HepG2 (cell line): ENCODE measurements around the gene PCNA. TPM values are rescaled to one million over a fixed set of nuclear protein-coding genes. Genes with fewer than 3 reads are reported as not detected.

Source experiments
- ATAC-seq: fragments of 200-7000 bp; cut with Tn5 transposase; 3 replicates; pipeline ENCODE4 v1.9.1; 2020; ENCODE audit warnings: mild to moderate bottlenecking, moderate library complexity
- BruUV-seq: library from RNA; stranded (reverse); fragments of 400-500 nt; replicated peaks from 2 replicates; lab custom pipeline; 2021; lab: Mats Ljungman, UMichigan
- CTCF ChIA-PET: fragments of 300-600 bp; formaldehyde crosslinking; extraction: SDS; loops from one replicate; lab custom pipeline; 2021; ENCODE audit warnings: low total read pairs, inconsistent platforms, low intra/inter-chr PET ratio; lab: Yijun Ruan, JAX
- POLR2A ChIA-PET: fragments of 350-600 bp; sonication (Branson Sonifier 250); formaldehyde crosslinking; loops from one replicate; lab custom pipeline; 2020; ENCODE audit warnings: antibody characterized with exemption, inconsistent platforms; lab: Yijun Ruan, JAX
- DNase-seq: peaks from one replicate; pipeline ENCODE4 v3.0.0-alpha.2; 2015; ENCODE audit warnings: low spot score
- FAIRE-seq: peaks from 3 replicates; lab custom pipeline; 2011; peaks lifted over from hg19 to GRCh38; lab: Jason Lieb, UNC
- H2AFZ ChIP-seq: one replicate; pipeline ENCODE4 v1.6.1; 2011; ENCODE audit warnings: low read length, inconsistent platforms
- H3K27ac ChIP-seq: fragments of 300-600 bp; 3 replicates; pipeline ENCODE4 v1.8.0; 2011; ENCODE audit warnings: mixed run types, mild to moderate bottlenecking, mixed read lengths, low read length, inconsistent platforms; ENCODE audit not compliant: insufficient read depth; ENCODE audit errors: extremely low read length
- H3K27me3 ChIP-seq, 2 experiments: fragments of 200-600 bp in 1 of 2; 2 replicates in 1 of 2; 3 replicates in 1 of 2; pipeline versions ENCODE4 v1.6.0 to v1.8.0; 2011; ENCODE audit warnings: low read length in 2 of 2, mild to moderate bottlenecking in 2 of 2, moderate library complexity in 2 of 2, inconsistent platforms in 1 of 2; ENCODE audit not compliant: insufficient read depth in 2 of 2, control insufficient read depth in 1 of 2
- H3K36me3 ChIP-seq, 2 experiments: fragments of 200-600 bp in 1 of 2; replicated peaks in 1 of 2; 2 replicates in 1 of 2; 3 replicates in 1 of 2; pipeline versions ENCODE4 v1.5.1 to v1.8.0; 2011; ENCODE audit warnings: low read length in 2 of 2, inconsistent platforms in 1 of 2; ENCODE audit not compliant: insufficient read depth in 2 of 2, control insufficient read depth in 1 of 2
- H3K4me1 ChIP-seq: 2 replicates; pipeline ENCODE4 v1.5.1; 2012; ENCODE audit warnings: low read length, inconsistent platforms; ENCODE audit not compliant: insufficient read depth
- H3K4me2 ChIP-seq: 2 replicates; pipeline ENCODE4 v1.6.0; 2011; ENCODE audit warnings: low read depth, low read length, inconsistent platforms
- H3K4me3 ChIP-seq, 3 experiments: fragments of 200-600 bp in 1 of 3; sonication (generic), shearing (Covaris generic) in 1 of 3; replicated peaks in 1 of 3; 2 replicates each; pipeline ENCODE4 v1.5.1; 2011 to 2016; ENCODE audit warnings: low read length in 3 of 3, inconsistent platforms in 2 of 3, low read depth in 2 of 3, mild to moderate bottlenecking in 2 of 3, control low read depth in 1 of 3, mixed read lengths in 1 of 3; ENCODE audit not compliant: insufficient read depth in 1 of 3
- H3K79me2 ChIP-seq: one replicate; pipeline ENCODE4 v1.6.1; 2011; ENCODE audit warnings: low read length, inconsistent platforms; ENCODE audit not compliant: insufficient read depth
- H3K9ac ChIP-seq: 2 replicates; pipeline ENCODE4 v1.6.0; 2011; ENCODE audit warnings: mild to moderate bottlenecking, low read depth, low read length, inconsistent platforms; ENCODE audit not compliant: insufficient read depth
- H3K9me3 ChIP-seq: 2 replicates; pipeline ENCODE4 v1.5.1; 2012; ENCODE audit warnings: mild to moderate bottlenecking, low read length
- H4K20me1 ChIP-seq: 2 replicates; pipeline ENCODE4 v1.6.0; 2011; ENCODE audit warnings: inconsistent platforms, mild to moderate bottlenecking, low read length, moderate library complexity; ENCODE audit not compliant: insufficient read depth
- ATF3 ChIP-seq: sonication (generic); formaldehyde crosslinking; IDR thresholded peaks from 2 replicates; pipeline ENCODE4 v1.4.0; 2020; ENCODE audit warnings: missing genetic modification reagents
- ATF4 ChIP-seq, 2 experiments: fragments of 450-650 bp in 1 of 2; sonication (generic) in 1 of 2; formaldehyde crosslinking; IDR thresholded peaks; 2 replicates each; pipeline versions ENCODE4 v1.5.0 to v1.8.0; 2020 to 2022; ENCODE audit warnings: mild to moderate bottlenecking in 1 of 2, missing genetic modification reagents in 1 of 2
- IKZF5 ChIP-seq: IDR thresholded peaks from 2 replicates; pipeline ENCODE4 v1.6.1; 2018; ENCODE audit warnings: missing genetic modification reagents, mild to moderate bottlenecking, missing compliant biosample characterization
- SP140L ChIP-seq: sonication (generic); formaldehyde crosslinking; IDR thresholded peaks from 2 replicates; pipeline ENCODE4 v1.4.0; 2020; ENCODE audit warnings: missing genetic modification reagents, borderline replicate concordance
- TGIF2 ChIP-seq: IDR thresholded peaks from 2 replicates; pipeline ENCODE4 v1.6.1; 2016; ENCODE audit warnings: control low read depth, missing compliant biosample characterization
- ZBTB1 ChIP-seq: sonication (generic); formaldehyde crosslinking; IDR thresholded peaks from 2 replicates; pipeline ENCODE4 v1.4.0; 2020; ENCODE audit warnings: missing genetic modification reagents, borderline replicate concordance
- ZBTB33 ChIP-seq: sonication (generic); formaldehyde crosslinking; IDR thresholded peaks from 2 replicates; pipeline ENCODE4 v1.4.0; 2020; ENCODE audit warnings: missing genetic modification reagents
- ZNF333 ChIP-seq: sonication (generic); formaldehyde crosslinking; IDR thresholded peaks from 2 replicates; pipeline ENCODE4 v1.4.0; 2020; ENCODE audit warnings: mild to moderate bottlenecking, missing genetic modification reagents, borderline replicate concordance
- ZNF790 ChIP-seq: sonication (generic); formaldehyde crosslinking; IDR thresholded peaks from 2 replicates; pipeline ENCODE4 v1.8.0; 2022; ENCODE audit warnings: missing genetic modification reagents, mild to moderate bottlenecking, borderline replicate concordance
- WGBS: methylation state at CpG from one replicate; pipeline ENCODE4 v1.1.6; 2017; ENCODE audit warnings: low lambda C conversion rate; 5-methylcytosine and 5-hydroxymethylcytosine counted together
- in situ Hi-C: cut with HindIII; loops from 2 replicates; pipeline ENCODE4 v1.10.0; 2017; ENCODE audit warnings: low pct_unique_long_range_greater_than_20kb; ENCODE audit not compliant: extremely low pct_ligation_motif_present
- intact Hi-C: fragments of 100-400 bp; cut with micrococcal nuclease; formaldehyde crosslinking; loops from one replicate; pipeline ENCODE4 v1.10.0; 2022; ENCODE audit not compliant: unreplicated experiment
- polyA plus RNA-seq, 8 experiments: library from polyadenylated mRNA; depleted of rRNA in 3 of 8; stranded (reverse) in 7 of 8; unstranded in 1 of 8; fragments of >200 nt; fragmentation: Illumina TruSeq in 4 of 8; extraction: Trizol in 4 of 8; gene quantifications; 2 replicates each; pipeline versions ENCODE4 v1.2.1 to v1.2.3, GENCODE V29; 2011 to 2016; ENCODE audit warnings: low read depth in 4 of 8, missing spikeins in 1 of 8, mixed read lengths in 1 of 8; ENCODE audit not compliant: insufficient read depth in 1 of 8
- total RNA-seq, 5 experiments: library from RNA; depleted of rRNA; stranded (reverse); fragments of >200 nt; fragmentation: Illumina TruSeq; extraction: Trizol; gene quantifications; 2 replicates each; pipeline ENCODE4 v1.2.3, GENCODE V29; 2016; ENCODE audit warnings: low read depth in 1 of 5

Gene PCNA
- total and polyA plus RNA-seq, 2 of the 13 experiments (the other 11 are each of a cell fraction or from before 2014, with no cell fraction given), result 229 to 655 TPM

GRCh38 chr20:5148581-5148980, 28.8 kb upstream of the PCNA start:
- in situ Hi-C loops, result loop anchor here (10.0 kb wide), 1 partner anchor 64 kb away; no protein-coding TSS in a partner anchor
- H3K9ac ChIP-seq, result no peak overlapping the region
- intact Hi-C loops, result no loop called here
- no peak overlapping the region for H2AFZ ChIP-seq
- no peak for FAIRE-seq
- H3K36me3 ChIP-seq, result peaks cover 1 to 3% of the 10 kb centered on the region in 2 experiments; a peak in 3 of 5 replicates
- TF ChIP-seq ZNF790 (CRISPR knock-in tag) (0 out of 2 replicates have a peak, but pooled peaks have one; percentile 6), TGIF2 (no peak), ZBTB33 (peak; percentile 91), ATF4 (CRISPR knock-in tag; IDR thresholded peaks at IDR 0.05) (no peak), SP140L (CRISPR knock-in tag) (no peak), IKZF5 (CRISPR knock-in tag) (no peak), ZNF333 (CRISPR knock-in tag) (no peak), ZBTB1 (CRISPR knock-in tag) (no peak), ATF3 (no peak)
- no peak overlapping the region for H3K4me3 ChIP-seq
- 89% methylated on average over 6 of the region's 6 CpGs for WGBS
- peaks cover 100% of the 10 kb centered on the region for H3K4me1 ChIP-seq
- ATAC-seq, result no peak
- DNase-seq, result no peak
- no peaks in the 10 kb centered on the region for H3K9me3 ChIP-seq
- H3K4me2 ChIP-seq, result no peak overlapping the region
- H3K27me3 ChIP-seq, result no peaks in the 10 kb centered on the region
- BruUV-seq, result no TSS peak
- ChIA-PET CTCF (no interaction called here), POLR2A (interaction anchor here (12.0 kb wide), 1 partner anchor 22 kb away, joined by 176 read pairs; the partner anchor contains the start of gene CDS2)
- H3K79me2 ChIP-seq, result peaks cover 81% of the 10 kb centered on the region
- H3K27ac ChIP-seq, result peak overlapping the region; percentile 27
- H4K20me1 ChIP-seq, result no peaks in the 10 kb centered on the region
